Stomach (tissue), 9 donors: ENCODE measurements around the gene ARG2. TPM values are rescaled to one million over a fixed set of nuclear protein-coding genes. Genes with fewer than 3 reads are reported as not detected.

Experiments
- DNase-seq, 2 donors: peaks; one replicate each; pipeline versions ENCODE4 v3.0.0 to v3.0.0-alpha.2; 2013 to 2019
- H3K27ac ChIP-seq, 5 donors: fragments of 200-600 bp in 4 of 5; sonication (generic) in 4 of 5; one replicate each; pipeline ENCODE4 v1.5.1; 2013 to 2019; ENCODE audit warnings: mild to moderate bottlenecking in 1 of 5, moderate library complexity in 1 of 5
- H3K27me3 ChIP-seq, 3 donors: fragments of 200-600 bp; sonication (generic); one replicate each; pipeline ENCODE4 v1.5.1; 2017 to 2019; ENCODE audit warnings: mixed run types in 1 of 3
- H3K36me3 ChIP-seq, 4 donors: fragments of 200-600 bp; sonication (generic); 1 replicate in 3 of 4; 2 replicates in 1 of 4; pipeline ENCODE4 v1.5.1; 2016 to 2019
- H3K4me1 ChIP-seq, 4 donors: fragments of 200-600 bp; sonication (generic); one replicate each; pipeline ENCODE4 v1.5.1; 2016 to 2019
- H3K4me3 ChIP-seq, 4 donors: fragments of 200-600 bp; sonication (generic) in 3 of 4; one replicate each; pipeline ENCODE4 v1.5.1; 2016 to 2019; ENCODE audit warnings: mild to moderate bottlenecking in 1 of 4
- H3K9me3 ChIP-seq, 4 donors: fragments of 200-600 bp; sonication (generic); one replicate each; pipeline ENCODE4 v1.5.1; 2016 to 2019
- CTCF ChIP-seq, 7 experiments: fragments of 450-650 bp in 4 of 7; fragments of 200-600 bp in 3 of 7; sonication (generic) in 3 of 7; IDR thresholded peaks; one replicate each; pipeline ENCODE4 v1.5.1; 2016 to 2019; ENCODE audit warnings: antibody characterized with exemption in 7 of 7, control low read depth in 2 of 7, mild to moderate bottlenecking in 1 of 7
- EP300 ChIP-seq: sonication (generic); formaldehyde crosslinking; IDR thresholded peaks from one replicate; pipeline ENCODE4 v1.6.1; 2017; ENCODE audit warnings: antibody characterized with exemption
- POLR2A ChIP-seq, 4 donors: fragments of 450-650 bp; IDR thresholded peaks; one replicate each; pipeline ENCODE4 v1.6.1; 2016; ENCODE audit warnings: antibody characterized with exemption in 4 of 4, control low read depth in 2 of 4, mild to moderate bottlenecking in 1 of 4, moderate library complexity in 1 of 4
- POLR2AphosphoS5 ChIP-seq, 3 donors: sonication (generic); formaldehyde crosslinking; IDR thresholded peaks; one replicate each; pipeline ENCODE4 v1.6.1; 2016; ENCODE audit warnings: antibody characterized with exemption in 3 of 3
- WGBS, 5 donors: extraction: QIAGEN DNeasy Blood & Tissue Kit in 3 of 5; methylation state at CpG; one replicate each; pipeline versions ENCODE4 v1.1.5 to v1.1.7; 2013 to 2018; 5-methylcytosine and 5-hydroxymethylcytosine counted together
- intact Hi-C: fragments of 100-400 bp; cut with DNase I; formaldehyde crosslinking; loops from one replicate; pipeline ENCODE4 v1.15.1; 2023; ENCODE audit warnings: low total_unique reads
- polyA plus RNA-seq, 3 donors: library from polyadenylated mRNA; stranded (reverse); fragments of 200-250 nt; gene quantifications; one replicate each; pipeline ENCODE4 v1.2.3, GENCODE V29; 2013
- total RNA-seq, 5 donors: library from RNA; depleted of rRNA; stranded (reverse); fragments of >200 nt; gene quantifications; one replicate each; pipeline versions ENCODE4 v1.1.0 to v1.2.3, GENCODE V29; 2014 to 2016
- donor health status: healthy with polysubstance abuse.
- donor health status: Bipolar disorder and iron deficiency.
- donor health status: healthy.

Gene ARG2
- total and polyA plus RNA-seq, 8 donors: 1.2 to 9.4 (median 4.0) TPM; not detected in 1

- no peaks in the 10 kb centered on the region for H3K4me1 ChIP-seq
- TF ChIP-seq POLR2AphosphoS5 (IDR thresholded peaks at IDR 0.05) (no peak), EP300 (no peak), CTCF (IDR thresholded peaks at IDR 0.05) (no peak), POLR2A (IDR thresholded peaks at IDR 0.05) (no peak)
- intact Hi-C loops: no loop called here
- no peaks in the 10 kb centered on the region for H3K27me3 ChIP-seq
- H3K9me3 ChIP-seq: no peaks in the 10 kb centered on the region
- H3K4me3 ChIP-seq: no peak overlapping the region
- WGBS, 5 donors: 88 to 97% (median 91%) methylated on average over 3 of the region's 3 CpGs
- DNase-seq: no peak
- no peaks in the 10 kb centered on the region for H3K36me3 ChIP-seq
- H3K27ac ChIP-seq: no peak overlapping the region
These were observed 18.9 kb downstream of the ARG2 start for GRCh38 chr14:67638642-67639041.

GRCh38 chr14:67641480-67641879 lies 21.8 kb downstream of the ARG2 start:
- intact Hi-C loops: no loop called here
- H3K27me3 ChIP-seq: no peaks in the 10 kb centered on the region
- no peak overlapping the region for H3K27ac ChIP-seq
- peaks cover 0 to 16% (median 6%) of the 10 kb centered on the region in 4 donors for H3K4me1 ChIP-seq
- no peak for DNase-seq
- 92 to 100% (median 100%) methylated on average over 1 of the region's 1 CpG for WGBS, 5 donors
- H3K4me3 ChIP-seq: no peak overlapping the region
- no peaks in the 10 kb centered on the region for H3K9me3 ChIP-seq
- TF ChIP-seq POLR2A (IDR thresholded peaks at IDR 0.05) (no peak), CTCF (IDR thresholded peaks at IDR 0.05) (no peak), POLR2AphosphoS5 (IDR thresholded peaks at IDR 0.05) (no peak), EP300 (no peak)
- H3K36me3 ChIP-seq: peaks cover under 1 to 15% (median 11%) of the 10 kb centered on the region in 4 donors

GRCh38 chr14:67641902-67642749 lies 22.4 kb downstream of the ARG2 start:
- no peak for DNase-seq
- H3K27me3 ChIP-seq: no peaks in the 10 kb centered on the region
- H3K4me1 ChIP-seq: peaks cover 0 to 16% (median 6%) of the 10 kb centered on the region in 4 donors
- 48 to 73% (median 64%) methylated on average over 5 of the region's 5 CpGs for WGBS, 5 donors
- intact Hi-C loops: no loop called here
- H3K9me3 ChIP-seq: no peaks in the 10 kb centered on the region
- H3K27ac ChIP-seq: no peak overlapping the region
- no peak overlapping the region for H3K4me3 ChIP-seq
- no peak for TF ChIP-seq POLR2AphosphoS5 (IDR thresholded peaks at IDR 0.05)
- TF ChIP-seq CTCF (IDR thresholded peaks at IDR 0.05): no peak
- no peak for TF ChIP-seq POLR2A (IDR thresholded peaks at IDR 0.05)
- no peak for TF ChIP-seq EP300
- H3K36me3 ChIP-seq: peaks cover 6 to 21% (median 17%) of the 10 kb centered on the region in 4 donors

GRCh38 chr14:67643713-67644112 lies 24.0 kb downstream of the ARG2 start:
- H3K27me3 ChIP-seq: no peaks in the 10 kb centered on the region
- no peak overlapping the region for H3K4me3 ChIP-seq
- 20 to 68% (median 49%) methylated on average over 1 of the region's 1 CpG for WGBS, 5 donors
- DNase-seq: no peak
- TF ChIP-seq POLR2A (IDR thresholded peaks at IDR 0.05) (no peak), EP300 (no peak), POLR2AphosphoS5 (IDR thresholded peaks at IDR 0.05) (no peak), CTCF (IDR thresholded peaks at IDR 0.05) (no peak)
- H3K9me3 ChIP-seq: no peaks in the 10 kb centered on the region
- H3K36me3 ChIP-seq: peaks cover 10 to 37% (median 33%) of the 10 kb centered on the region in 4 donors
- peaks cover 0 to 16% (median 6%) of the 10 kb centered on the region in 4 donors for H3K4me1 ChIP-seq
- intact Hi-C loops: no loop called here
- peak overlapping the region in 2 of 5 donors; percentile 5 to 40 for H3K27ac ChIP-seq
